ENCODE data around the gene DLG2.

Gene DLG2

DNA sequence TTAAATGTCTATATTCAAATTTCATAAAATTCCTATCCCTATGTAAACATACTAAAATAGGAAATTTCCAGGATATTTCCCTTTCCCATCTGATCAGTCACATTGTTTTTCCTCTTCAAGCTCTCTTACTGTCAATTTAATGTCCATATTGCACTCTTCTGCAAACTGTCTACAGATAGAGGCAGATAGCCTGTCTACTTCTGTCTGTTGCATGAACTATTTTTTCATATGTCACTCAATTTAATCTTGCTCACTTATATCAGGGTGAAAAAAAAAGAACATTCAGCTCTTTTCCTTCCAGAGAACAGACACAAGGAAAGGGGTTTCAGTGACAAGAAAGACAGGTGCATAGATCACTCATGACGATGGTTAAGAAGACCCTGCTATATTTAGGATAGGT is 1327.1 kb downstream of the DLG2 start:
- no peak for DNase-seq

DNA sequence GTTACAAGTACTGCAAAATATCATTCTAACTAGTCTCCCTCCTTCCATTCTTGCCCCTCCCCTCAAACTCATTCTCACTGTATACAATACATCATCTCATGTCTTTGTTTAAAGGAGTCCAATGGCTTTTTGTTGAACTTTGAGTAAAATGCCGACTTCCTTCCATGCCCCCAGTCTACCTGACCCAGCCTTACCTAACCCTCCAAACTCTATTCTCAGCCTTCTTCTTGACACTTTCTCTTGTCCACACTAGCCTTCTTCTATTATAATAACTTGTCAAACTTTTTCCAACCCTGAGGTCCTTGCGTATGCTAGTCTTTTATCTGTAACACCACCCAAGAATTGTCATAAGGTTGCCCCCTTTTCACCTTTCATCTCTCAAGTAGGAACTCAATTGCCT is 1329.6 kb downstream of the DLG2 start:
- no peak for DNase-seq

DNA sequence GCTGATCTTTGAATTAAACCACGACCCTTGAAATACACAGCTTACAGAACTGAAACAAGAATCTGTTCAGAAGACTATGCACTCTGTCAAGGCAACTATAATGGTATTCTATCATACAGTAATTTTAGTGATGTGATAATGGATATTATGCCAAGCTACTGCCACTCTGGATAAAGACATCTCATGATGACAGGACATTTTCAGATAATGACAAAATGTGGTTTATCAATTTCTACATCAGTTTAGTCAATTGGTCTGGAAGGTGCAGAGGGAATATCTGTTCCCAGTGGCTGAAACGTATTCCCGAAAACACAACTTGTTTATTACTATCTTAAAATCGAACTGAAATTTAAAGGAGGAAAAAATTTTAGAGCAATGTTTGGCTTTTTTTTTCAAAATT is 1331.3 kb downstream of the DLG2 start:
- DNase-seq = no peak

DNA sequence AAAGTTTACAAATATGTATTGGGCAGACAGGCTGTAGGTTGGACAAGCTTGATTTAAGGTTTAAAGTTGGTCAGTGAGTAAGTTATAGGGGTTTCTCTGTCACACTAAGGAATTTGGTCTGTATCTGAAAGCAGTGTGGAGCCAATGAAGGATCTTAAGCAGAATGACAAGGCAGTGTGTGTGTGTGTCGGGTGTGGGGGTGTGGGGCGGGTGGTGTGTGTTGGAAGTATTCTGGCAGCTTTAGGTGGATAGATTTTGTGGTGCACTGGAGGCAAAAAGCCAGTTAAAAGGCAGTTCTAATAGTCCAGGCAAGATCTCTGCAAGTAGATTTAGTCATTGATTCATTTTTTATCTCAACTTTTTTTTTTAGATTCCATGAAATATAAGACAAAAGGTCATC is 1334.2 kb downstream of the DLG2 start:
- DNase-seq = no peak

DNA sequence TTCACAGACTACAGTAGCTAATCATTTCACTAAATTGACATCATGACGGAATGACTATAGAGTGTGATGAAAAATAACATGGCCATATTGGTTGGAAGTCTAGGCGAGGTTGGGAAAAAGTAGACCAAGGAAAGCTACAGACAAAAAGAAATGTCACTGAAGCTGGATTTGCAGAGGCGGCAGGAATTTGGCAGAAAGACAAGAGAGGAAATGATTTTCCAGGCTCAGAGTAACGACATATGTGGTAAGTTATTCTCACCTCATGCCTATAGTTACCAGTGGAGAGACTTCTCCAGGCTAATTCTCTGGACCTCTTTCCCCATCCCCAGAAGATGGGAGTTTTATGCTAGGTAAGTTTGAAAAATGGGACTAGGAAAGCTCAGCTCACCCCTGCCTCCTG is 1335.1 kb downstream of the DLG2 start:
- DNase-seq = no peak

DNA sequence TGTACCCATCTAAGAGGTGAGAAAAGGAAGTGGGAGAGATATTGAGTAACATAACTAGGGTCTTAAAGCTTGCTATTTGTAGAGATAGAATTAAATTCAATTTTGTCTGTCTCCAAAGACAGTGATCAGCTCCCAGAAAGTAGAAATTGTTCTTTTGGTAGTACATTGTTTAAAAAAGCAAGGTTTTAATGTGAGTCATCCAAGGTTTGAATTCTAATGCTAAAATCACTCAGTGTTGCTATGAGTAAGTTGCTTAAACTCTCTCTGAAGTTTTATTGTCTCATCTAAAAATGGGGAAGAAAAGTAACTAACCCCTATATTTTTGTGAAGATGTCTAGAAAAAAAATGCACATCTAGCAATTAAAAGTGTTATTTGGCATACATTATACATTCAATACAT is 1336.5 kb downstream of the DLG2 start:
- no peak for DNase-seq

DNA sequence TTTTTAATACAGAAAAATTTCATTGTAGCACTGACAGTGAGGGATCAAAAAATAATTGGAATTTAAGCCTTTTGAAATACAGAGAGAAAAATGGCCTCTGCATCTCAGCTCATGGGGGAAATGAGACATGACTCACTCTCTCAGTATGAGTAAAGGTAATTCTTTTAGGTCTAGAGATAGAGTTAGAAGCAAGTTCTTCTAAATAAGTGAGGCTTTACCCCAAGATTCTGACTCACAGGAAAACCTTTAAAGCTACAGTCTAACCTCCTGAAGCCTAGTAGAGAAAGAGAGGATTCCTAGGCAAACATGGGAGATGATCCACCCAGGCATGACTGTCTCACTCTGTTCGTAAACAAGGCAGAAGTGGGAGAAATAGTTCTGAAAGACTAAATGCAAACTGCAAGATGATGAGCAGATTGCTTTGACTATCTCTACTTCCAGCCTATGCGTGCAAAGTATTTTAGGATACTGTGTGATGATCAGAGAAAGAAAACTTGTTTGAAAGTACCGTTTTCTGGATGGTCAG is 1337.7 kb downstream of the DLG2 start:
- no peak for DNase-seq

DNA sequence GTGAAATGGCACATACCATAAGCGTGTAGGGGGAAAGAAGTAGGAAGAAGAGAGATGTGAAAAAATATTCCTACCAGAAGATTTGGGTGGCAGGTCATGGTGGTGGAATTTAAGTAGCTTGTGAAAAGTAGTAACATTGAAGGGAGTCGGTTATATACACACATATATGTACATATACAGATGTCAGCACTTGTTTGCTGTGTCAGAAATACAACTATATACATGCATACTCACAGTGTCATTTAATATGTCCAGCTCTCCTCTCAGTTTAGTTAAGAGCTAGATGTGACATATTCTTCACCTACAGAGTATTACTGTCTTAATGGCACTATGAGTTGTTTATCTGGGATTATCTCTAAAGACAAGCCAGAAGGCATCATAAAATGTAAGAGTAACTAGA is 1353.6 kb downstream of the DLG2 start:
- no peak for DNase-seq

DNA sequence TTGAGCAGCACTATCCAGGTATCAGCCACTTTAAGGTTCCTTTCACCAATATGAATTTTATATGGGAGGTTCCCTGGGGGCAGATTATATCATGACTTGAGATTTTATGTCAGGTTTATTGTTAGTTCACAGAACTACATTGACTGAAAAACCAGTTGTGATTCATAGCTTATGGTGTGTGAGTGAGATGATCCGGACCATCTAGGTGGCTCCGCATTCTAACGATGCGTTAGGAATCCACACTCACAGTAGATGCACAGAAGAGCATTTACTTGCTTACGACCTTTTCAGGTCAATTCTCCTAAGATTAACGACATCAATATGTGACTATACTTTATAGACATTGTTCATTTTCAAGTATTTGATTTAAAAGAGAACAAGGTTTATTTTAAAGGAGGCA is 1356.7 kb downstream of the DLG2 start:
- DNase-seq = no peak

DNA sequence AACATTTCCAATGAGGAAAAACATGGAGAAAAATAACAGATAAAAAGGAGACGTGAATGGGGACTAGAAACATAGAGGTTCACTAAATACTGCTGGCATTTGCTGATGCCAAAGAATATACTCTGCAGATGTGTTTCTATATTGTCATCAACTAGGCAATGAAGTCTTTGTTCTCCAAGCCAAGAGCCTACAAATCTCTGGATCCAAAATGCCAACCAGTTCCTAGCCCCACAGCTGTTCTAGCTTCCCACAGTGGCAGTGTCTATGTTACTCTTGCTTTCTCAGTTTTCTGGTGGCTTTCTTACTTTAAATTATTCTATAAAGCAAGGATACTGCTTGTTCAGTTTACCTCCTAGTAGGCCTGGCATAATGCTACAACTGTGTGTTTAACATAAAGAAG is 1363.1 kb downstream of the DLG2 start:
- DNase-seq = no peak

DNA sequence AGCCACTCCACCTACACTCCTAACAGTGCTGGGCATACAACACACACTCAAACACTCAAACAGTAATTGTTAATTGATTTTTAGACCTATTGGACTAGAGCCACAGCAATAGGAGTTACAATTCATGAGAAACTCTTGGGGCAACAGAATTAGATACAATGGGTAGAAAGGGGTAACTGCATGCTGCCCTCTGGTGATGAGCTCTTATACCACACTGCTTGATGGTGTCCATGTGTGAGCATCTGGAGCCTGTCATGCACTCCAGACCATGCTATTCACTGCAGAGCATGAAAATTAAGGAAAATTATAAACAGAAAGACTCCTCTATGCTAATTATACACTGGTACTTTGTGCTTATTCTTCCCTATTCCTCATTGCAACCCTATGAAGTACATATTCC is 1365.4 kb downstream of the DLG2 start:
- no peak for DNase-seq

DNA sequence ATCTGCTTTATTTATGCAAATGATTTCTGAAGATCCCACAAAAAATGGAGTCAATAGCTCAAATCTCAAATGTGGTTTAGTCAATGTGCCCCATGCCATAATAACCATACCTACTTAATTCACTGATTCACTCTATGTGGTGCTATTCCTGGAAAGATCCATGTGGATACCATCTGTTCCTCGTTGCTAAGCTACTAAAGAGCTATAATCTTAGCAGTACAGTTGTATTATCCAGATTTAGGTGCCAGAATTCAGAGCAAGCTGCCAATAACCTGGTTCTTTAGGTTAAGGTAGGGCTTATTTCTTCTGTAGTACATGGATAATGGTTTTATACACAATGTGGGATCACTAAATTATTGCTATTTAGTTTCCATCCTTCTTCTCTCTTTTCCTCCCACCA is 1366.3 kb downstream of the DLG2 start:
- DNase-seq = no peak

DNA sequence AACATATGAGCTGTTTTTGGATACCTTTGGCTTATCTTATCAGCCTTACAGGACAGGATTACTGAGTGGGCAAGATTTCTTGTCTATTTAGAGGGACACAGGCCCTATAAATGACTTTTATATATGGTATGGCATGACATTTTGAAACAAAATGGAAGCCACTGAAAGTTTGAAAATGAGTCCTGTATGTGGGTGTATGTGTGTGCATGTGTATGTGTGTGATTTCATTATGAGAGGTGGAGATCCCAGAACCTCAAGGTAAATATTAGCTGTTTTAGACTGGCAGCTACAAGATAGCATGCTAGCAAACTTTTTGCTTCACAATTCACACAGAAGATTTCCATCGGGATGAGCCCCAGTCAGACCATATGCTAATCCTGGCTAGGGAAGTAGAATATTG is 1370.5 kb downstream of the DLG2 start:
- no peak for DNase-seq

DNA sequence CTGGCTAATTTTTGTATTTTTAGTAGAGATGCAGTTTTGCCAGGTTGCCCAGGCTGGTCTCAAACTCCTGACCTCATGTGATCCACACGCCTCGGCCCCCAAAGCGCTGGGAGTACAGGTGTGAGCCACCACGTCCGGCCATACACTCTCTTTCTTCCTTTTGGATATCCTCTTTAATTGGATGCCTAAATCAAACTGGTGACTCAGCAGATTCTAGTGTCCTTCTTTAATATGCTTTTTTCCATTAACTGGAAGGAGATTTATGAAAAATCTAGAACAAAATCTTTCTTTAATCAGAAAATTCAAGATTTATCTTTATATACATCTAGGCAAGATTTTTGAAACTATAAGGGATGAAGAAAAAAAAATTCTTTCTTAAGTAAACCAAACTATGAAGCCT is 1371.7 kb downstream of the DLG2 start:
- DNase-seq = no peak

DNA sequence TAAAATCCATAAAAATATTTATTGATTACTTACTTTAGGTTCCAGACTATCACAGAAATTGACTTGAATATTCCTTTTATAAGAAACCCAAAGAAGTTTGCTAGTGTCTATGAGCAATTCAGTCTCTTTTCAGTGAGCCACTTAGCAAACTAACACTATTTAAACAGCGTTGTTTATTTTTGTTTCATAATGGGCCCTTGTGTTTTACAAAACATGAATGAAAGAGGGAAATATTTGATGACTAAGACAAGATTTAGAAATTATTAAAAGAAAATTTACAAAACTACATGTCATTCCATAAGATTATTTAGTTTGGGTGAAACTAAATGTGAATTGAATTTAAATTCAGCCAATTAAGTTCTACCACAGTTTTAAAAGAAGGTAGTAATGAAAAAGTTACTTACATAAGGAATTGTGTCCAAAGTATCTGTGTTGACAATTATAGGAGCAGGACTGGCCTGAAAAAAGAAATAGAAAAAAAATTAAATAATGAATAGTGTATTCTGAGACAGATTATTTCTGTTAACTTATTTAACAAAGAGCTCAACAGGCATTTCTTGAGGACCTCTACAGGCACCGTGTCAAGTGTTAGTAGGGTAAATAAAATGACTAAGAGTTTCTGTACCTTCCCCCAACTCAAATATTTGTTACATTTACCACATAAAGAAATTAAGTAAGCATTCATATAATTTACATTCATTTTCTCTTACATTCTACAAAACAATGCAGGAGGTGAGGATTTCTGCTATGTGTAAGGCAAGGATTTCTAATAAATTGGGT is 1376.1 kb downstream of the DLG2 start:
- DNase-seq = no peak

DNA sequence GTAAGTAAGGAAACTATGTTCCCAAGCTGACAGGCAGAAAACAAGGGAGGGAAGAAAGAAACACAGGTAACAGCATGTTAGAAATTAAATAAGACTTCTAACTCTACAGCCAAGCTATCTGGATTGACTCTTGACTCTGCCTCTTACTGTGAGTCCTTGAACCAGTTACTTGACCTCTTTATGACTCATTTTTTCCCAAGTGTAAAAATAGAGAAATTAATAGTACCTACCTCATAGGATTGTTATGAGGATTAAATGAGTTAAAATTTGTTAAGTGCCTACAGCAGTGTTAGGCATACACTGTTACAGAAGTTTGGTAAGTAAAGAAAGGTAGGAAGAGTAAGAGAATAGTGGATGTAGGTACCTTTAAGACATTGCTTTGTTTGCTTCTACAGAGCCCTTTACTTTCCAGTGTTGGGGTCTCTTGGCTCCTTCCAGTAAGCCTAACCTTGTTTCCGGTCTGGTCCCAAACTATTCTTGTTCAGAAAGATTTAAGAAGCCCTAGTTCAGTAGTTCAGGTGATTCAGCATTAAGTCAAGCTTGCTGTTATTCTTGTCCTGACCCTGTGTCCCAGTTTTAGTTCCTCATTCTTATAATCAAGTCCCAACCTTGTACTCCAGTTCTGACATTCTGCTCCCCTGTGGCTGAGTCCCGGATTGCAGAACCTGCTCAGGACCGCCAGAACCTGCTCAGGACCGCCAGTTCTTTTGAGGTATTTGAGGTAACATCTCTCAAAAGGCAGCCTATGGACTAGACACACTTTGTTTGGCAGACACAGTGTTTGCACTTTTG is 1377.6 kb downstream of the DLG2 start:
- no peak for DNase-seq

DNA sequence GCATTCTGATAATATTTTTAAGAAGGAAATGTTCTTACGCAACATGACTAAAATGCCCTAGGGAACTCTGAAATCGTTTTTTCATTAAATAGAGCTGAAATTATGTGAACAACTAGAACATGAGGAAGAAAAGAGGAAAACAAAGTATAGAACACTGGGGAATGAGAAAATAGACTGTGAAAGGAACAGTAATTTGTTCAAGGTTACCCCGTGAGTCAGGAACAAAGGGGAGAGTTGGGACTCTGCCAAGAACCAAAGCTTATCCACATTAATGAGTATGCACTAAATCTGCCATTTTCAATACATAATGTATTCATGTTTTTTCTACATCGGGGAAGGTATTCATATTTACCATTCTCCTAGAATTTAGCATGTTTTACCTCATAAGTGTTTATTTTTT is 1379.2 kb downstream of the DLG2 start:
- no peak for DNase-seq

DNA sequence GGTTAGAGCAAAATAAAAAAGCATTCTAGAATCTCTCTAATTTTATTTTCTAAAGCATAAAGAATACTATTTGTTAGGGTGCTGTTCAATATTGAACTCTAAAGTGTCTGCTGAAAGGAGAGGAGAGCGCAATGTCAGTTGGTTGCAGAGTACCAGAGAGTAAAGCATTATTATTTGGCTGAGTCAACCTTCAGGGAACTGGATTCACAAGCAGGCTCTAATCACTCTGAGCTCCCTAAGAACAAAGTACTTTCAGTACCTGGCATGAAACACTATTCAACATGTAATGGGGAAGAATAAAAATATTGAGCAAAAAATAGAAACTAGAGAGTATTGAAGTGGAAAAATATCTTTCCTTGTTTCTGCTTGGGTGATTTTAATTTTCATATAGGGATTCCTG is 1380.0 kb downstream of the DLG2 start:
- DNase-seq = no peak

DNA sequence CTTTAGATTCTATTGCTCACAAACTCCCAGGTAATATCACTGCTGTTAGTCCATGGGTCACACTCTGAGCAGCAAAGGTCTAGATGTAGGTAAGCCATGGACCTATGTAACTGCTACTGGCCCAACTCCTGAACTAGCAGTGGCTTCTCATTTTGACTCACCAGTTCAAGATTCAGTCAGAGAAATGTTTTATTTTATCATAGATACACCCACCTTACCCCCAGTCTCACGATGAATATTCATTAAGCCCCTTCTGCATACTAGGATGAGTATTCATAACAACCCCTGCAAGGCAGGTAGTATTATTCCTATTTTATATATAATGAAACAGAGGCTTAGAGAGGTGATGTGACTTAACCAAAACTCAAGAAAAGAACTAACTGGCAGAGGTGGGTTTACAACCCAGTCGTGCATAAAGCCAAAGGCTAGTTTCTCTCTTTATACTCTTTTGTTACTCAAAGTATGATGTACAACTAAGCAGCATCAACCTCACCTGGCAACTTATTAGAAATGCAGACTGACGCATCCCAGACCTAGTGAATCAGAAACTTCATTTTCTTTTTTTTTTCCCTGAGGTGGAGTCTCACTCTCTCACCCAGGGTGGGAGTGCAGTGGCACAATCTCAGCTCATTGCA is 1383.4 kb downstream of the DLG2 start:
- DNase-seq = no peak

DNA sequence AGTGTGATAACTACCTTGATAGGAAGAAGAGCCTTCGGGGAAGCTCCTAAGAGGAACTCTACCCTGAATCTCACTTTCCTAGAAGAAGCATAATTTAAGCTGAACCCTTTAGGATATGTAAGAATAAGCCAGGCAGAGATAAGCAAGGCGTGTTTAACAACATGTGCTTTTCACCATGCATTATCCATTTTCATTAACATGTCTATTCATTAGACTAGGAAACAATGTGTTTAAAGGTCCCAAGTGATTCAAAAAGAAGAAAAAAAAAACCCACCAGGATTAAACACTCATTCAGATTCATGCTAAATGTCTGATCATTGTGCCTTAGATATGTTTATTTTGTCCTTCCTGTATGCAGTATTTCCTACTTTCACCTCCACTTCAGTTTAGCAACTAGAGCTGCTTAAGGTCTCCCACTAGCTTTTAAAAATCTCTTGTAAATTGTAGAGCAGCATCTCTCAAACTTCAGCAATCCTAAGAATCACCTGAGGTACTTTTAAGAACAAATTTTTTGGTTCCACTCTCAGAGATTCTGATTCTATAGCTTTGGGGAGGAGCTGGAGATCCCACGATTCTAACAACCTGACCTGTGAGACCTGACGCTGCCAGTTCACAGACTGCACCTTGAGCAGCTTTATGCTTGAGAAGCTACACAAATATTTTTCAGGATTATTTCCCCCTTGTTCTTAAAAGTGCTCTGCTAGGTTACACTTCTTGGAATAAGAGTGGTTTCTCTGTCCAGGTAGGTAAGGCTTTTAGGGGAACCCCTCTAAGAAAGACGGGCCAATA is 1385.6 kb downstream of the DLG2 start:
- DNase-seq = no peak

DNA sequence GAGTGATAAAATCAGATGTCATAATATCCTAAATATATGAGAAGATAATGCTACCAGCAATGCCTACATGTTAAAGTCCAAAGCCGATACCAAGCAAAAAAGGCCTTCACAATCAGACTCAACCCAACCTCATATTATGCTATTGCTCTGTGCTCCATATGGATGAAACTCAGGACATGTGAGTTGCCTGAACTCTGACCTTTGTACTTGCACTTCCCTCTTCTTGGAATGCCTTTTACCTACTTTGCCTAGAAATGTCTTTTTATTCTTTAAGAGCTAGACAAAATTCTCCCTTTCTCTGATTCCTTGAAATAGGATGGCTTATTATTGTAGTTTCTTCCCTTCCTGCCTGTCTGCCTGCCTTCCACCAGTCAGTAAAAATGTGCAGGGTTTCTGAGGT is 1386.3 kb downstream of the DLG2 start:
- no peak for DNase-seq

DNA sequence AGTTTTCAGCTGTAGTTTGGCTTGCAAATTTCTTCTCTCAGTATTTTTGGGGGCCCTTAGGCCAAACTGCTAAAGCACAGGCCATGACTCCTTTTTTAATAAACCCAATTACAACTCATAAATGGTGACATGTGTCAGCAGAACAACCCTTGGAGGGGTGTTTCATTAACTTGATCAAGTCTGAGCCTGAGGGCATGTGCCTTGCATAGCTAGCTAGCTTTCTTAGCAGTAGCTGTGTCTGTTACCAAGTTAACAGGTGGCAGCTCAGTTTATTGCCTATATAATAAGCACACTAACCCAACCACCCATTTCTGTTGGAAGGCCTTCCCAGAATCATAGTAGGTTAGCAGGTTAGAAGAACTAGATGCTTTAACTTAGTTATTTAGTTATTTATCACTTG is 1390.7 kb downstream of the DLG2 start:
- no peak for DNase-seq

All from stimulated activated CD4-positive, alpha-beta T cell treated with anti-CD3 and anti-CD28 coated beads, Interleukin-4, amount 100 ng/mL, for 1 hour (primary cell).